Measurements from ENCODE around the gene TOMT. TPM values are rescaled to one million over a fixed set of nuclear protein-coding genes. Genes with fewer than 3 reads are reported as not detected.
"Not testable (repeated sequence)": the region's sequence is repeated elsewhere in the genome, so short reads cannot be mapped to it uniquely, and the experiment has no call there.

Gene TOMT
- polyA plus RNA-seq, 1 donor from 2014 or later, result 0.76 TPM

GRCh38 chr11:72153874-72154273 is 48.1 kb downstream of the TOMT start:
- not testable (repeated sequence) for H3K9me3 ChIP-seq (ENCODE audit: low read length); H4K20me1 ChIP-seq (ENCODE audit: insufficient read depth); H3K27ac ChIP-seq (ENCODE audit: low read length); H3K4me3 ChIP-seq (ENCODE audit: low read length); H3K9me2 ChIP-seq (ENCODE audit: insufficient read depth, low read length); H3K9ac ChIP-seq (ENCODE audit: low read length); H2AFZ ChIP-seq (ENCODE audit: low read depth, low read length); H3F3A ChIP-seq (ENCODE audit: insufficient read depth, low read length, poor library complexity, severe bottlenecking); H3K79me2 ChIP-seq (replicated peaks; ENCODE audit: insufficient read depth, low read length); H3K4me2 ChIP-seq (ENCODE audit: low read length); H3K27me3 ChIP-seq (ENCODE audit: insufficient read depth, low read depth, low read length); H3K36me3 ChIP-seq (ENCODE audit: insufficient read depth, low read length)

GRCh38 chr11:72154816-72155215 is 49.1 kb downstream of the TOMT start:
- no peak for TF ChIP-seq CTCF (IDR thresholded peaks at IDR 0.05; ENCODE audit: poor library complexity, severe bottlenecking)
- no peak for TF ChIP-seq RAD21 (conservative IDR thresholded peaks at IDR 0.05)
- TF ChIP-seq SMC3 (conservative IDR thresholded peaks at IDR 0.05; ENCODE audit: poor library complexity), result no peak
- TF ChIP-seq EZH2 (IDR thresholded peaks at IDR 0.05; ENCODE audit: borderline replicate concordance, insufficient read depth, low read length, poor library complexity, severe bottlenecking), result no peak
- TF ChIP-seq TAF1 (IDR thresholded peaks at IDR 0.05; ENCODE audit: low read depth), result no peak
- TF ChIP-seq EP300 (conservative IDR thresholded peaks at IDR 0.05; ENCODE audit: poor library complexity, severe bottlenecking), result no peak
- TF ChIP-seq MXI1 (conservative IDR thresholded peaks at IDR 0.05; ENCODE audit: poor library complexity, severe bottlenecking), result no peak
- TF ChIP-seq REST (IDR thresholded peaks at IDR 0.05; ENCODE audit: borderline replicate concordance), result no peak
- no peak for TF ChIP-seq POLR2AphosphoS5 (IDR thresholded peaks at IDR 0.05)
- no peaks in the 10 kb centered on the region for H3K9me2 ChIP-seq (ENCODE audit: insufficient read depth, low read length)
- H3K9ac ChIP-seq (ENCODE audit: low read length), result no peak overlapping the region
- H3K79me2 ChIP-seq (replicated peaks; ENCODE audit: insufficient read depth, low read length), result no peaks in the 10 kb centered on the region
- no peaks in the 10 kb centered on the region for H3K9me3 ChIP-seq (ENCODE audit: low read length)
- no peaks in the 10 kb centered on the region for H3K27me3 ChIP-seq (ENCODE audit: insufficient read depth, low read depth, low read length)
- H4K20me1 ChIP-seq (ENCODE audit: insufficient read depth), result no peaks in the 10 kb centered on the region
- H2AFZ ChIP-seq (ENCODE audit: low read depth, low read length), result no peak overlapping the region
- H3K4me3 ChIP-seq (ENCODE audit: low read length), result no peak overlapping the region
- no peaks in the 10 kb centered on the region for H3F3A ChIP-seq (ENCODE audit: insufficient read depth, low read length, poor library complexity, severe bottlenecking)
- no peak overlapping the region for H3K27ac ChIP-seq (ENCODE audit: low read length)
- H3K4me2 ChIP-seq (ENCODE audit: low read length), result no peak overlapping the region
- H3K36me3 ChIP-seq (ENCODE audit: insufficient read depth, low read length), result no peaks in the 10 kb centered on the region

- H4K20me1 ChIP-seq (ENCODE audit: insufficient read depth), result no peaks in the 10 kb centered on the region
- H3K27ac ChIP-seq (ENCODE audit: low read length), result no peak overlapping the region
- H3F3A ChIP-seq (ENCODE audit: insufficient read depth, low read length, poor library complexity, severe bottlenecking), result no peaks in the 10 kb centered on the region
- no peaks in the 10 kb centered on the region for H3K79me2 ChIP-seq (replicated peaks; ENCODE audit: insufficient read depth, low read length)
- no peaks in the 10 kb centered on the region for H3K36me3 ChIP-seq (ENCODE audit: insufficient read depth, low read length)
- no peaks in the 10 kb centered on the region for H3K9me2 ChIP-seq (ENCODE audit: insufficient read depth, low read length)
- H3K4me2 ChIP-seq (ENCODE audit: low read length), result no peak overlapping the region
- no peak for TF ChIP-seq MXI1 (conservative IDR thresholded peaks at IDR 0.05; ENCODE audit: poor library complexity, severe bottlenecking)
- no peak for TF ChIP-seq TAF1 (IDR thresholded peaks at IDR 0.05; ENCODE audit: low read depth)
- TF ChIP-seq RAD21 (conservative IDR thresholded peaks at IDR 0.05), result no peak
- no peak for TF ChIP-seq REST (IDR thresholded peaks at IDR 0.05; ENCODE audit: borderline replicate concordance)
- no peak for TF ChIP-seq POLR2AphosphoS5 (IDR thresholded peaks at IDR 0.05)
- no peak for TF ChIP-seq CTCF (IDR thresholded peaks at IDR 0.05; ENCODE audit: poor library complexity, severe bottlenecking)
- no peak for TF ChIP-seq SMC3 (conservative IDR thresholded peaks at IDR 0.05; ENCODE audit: poor library complexity)
- no peak for TF ChIP-seq EP300 (conservative IDR thresholded peaks at IDR 0.05; ENCODE audit: poor library complexity, severe bottlenecking)
- TF ChIP-seq EZH2 (IDR thresholded peaks at IDR 0.05; ENCODE audit: borderline replicate concordance, insufficient read depth, low read length, poor library complexity, severe bottlenecking), result no peak
- no peak overlapping the region for H3K4me3 ChIP-seq (ENCODE audit: low read length)
- H3K27me3 ChIP-seq (ENCODE audit: insufficient read depth, low read depth, low read length), result no peaks in the 10 kb centered on the region
- H3K9ac ChIP-seq (ENCODE audit: low read length), result no peak overlapping the region
- H2AFZ ChIP-seq (ENCODE audit: low read depth, low read length), result no peak overlapping the region
- no peaks in the 10 kb centered on the region for H3K9me3 ChIP-seq (ENCODE audit: low read length)
These were observed 50.0 kb downstream of the TOMT start for GRCh38 chr11:72155751-72156150.

All from neural cell (in vitro differentiated cells).